HG03196 (cell line): ENCODE data around the gene HEATR5B.
A peak's percentile ranks its signal among the peaks of the same experiment; 100 is the strongest.
"Not testable (repeated sequence)": the region's sequence is repeated elsewhere in the genome, so short reads cannot be mapped to it uniquely, and the experiment has no call there.

Experiments used
- ATAC-seq: cut with Tn5 transposase; IDR thresholded peaks from one replicate; pipeline ENCODE4 v1.9.1; 2021; ENCODE audit not compliant: unreplicated experiment

The HEATR5B gene

DNA sequence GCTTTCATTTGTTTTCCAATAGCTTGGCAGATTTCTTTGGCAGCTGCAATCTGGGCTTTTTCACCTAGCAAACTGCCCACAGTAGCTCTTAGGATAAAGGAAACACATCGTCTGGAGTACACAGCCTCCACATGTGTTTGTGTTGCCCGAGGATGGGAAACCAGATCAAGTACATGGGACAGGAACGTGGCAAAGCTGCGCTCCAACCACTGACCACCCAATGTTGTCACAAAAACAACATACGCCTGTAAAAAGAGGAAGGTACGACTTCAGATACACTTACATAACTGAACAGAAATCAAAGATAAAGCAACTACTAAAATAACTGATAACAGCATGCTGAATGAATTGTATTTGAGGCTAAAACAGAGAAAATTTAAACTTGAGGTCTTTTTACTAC lies 15.5 kb downstream of the HEATR5B start:
- no peak for ATAC-seq

DNA sequence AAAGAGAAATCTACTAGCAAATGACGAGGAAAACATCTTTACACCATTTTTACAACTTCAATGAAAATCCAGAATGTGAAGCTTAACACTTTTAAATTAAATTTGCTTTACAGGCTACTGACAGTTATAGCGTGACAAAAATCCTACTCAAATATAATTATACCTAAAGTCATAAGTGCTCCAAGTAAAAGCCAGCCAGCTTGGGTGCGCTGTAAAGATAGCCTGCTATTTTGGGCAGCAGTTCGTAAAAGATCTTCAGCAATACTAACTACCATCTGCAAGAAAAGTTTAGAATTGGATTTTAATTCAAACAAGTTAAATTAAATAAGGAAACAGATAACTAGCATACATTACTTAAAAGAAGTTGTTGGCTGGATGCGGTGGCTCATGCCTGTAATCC lies 22.4 kb downstream of the HEATR5B start:
- no peak for ATAC-seq

DNA sequence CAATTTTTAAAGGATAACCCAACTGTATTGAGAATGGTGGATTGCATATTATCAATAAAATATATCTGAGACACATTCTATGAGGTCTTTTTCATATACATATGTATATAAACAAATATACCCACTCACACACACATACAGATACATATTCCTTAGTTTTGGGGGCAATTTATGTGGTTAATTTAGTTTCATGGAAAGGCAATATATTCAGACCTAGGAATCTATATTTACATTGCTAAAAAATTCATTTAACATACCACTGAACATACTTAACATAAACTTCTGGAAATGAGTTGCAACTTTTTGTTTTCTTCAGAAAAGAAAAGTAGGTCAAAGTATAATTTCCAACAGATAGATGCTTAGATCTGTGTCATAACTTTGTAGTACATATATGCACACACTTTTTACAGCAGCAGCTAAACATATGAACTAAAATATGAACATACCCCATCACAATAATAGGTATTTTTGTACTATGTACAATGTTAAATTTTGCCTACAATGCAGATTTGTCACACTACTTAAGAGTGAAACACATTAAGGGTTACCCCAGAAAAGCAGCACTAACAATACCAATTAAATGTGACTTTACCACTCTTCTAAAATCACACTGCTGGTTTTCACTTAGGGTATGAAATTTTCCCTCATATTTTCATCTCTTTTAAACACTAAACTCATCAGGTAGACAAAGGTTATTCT lies 23.0 kb downstream of the HEATR5B start:
- ATAC-seq, result no peak

DNA sequence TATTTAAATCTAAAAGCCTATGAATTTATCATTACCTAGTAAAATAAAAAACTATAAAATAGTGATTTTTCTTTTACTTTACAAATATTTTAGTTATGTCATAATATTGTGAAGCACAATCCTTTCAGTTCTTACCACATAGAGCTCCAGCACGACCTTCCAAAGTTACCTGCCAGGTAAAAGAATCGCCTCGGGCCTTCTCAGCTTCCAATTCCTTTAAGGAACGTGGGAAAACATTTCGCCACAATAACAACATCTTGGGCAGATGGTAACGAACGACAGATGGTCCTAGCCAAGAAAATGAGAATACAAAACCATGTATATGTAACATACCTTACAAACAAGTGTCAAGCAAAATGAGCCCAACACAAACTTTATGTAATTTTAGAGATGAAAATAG lies 23.7 kb downstream of the HEATR5B start:
- no peak for ATAC-seq

DNA sequence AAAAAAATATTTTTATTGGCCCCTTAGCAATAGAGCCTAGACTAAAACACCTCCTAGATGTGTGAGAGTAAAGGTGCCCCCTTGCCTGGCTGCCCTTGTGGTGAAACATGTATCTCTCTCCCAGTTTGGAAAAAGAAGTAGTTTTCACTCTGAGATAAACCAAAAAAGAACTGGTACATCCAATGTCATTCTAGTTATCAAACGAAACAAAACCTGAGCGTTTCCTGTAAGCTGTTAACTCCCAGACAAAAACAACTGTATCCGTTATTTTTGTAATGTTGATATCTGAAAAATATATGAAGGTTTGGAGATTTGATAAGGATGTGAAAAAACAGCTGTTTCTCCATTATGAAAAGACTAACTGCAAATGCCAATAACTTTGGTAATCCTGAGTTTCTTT lies 24.3 kb downstream of the HEATR5B start:
- ATAC-seq, result no peak

DNA sequence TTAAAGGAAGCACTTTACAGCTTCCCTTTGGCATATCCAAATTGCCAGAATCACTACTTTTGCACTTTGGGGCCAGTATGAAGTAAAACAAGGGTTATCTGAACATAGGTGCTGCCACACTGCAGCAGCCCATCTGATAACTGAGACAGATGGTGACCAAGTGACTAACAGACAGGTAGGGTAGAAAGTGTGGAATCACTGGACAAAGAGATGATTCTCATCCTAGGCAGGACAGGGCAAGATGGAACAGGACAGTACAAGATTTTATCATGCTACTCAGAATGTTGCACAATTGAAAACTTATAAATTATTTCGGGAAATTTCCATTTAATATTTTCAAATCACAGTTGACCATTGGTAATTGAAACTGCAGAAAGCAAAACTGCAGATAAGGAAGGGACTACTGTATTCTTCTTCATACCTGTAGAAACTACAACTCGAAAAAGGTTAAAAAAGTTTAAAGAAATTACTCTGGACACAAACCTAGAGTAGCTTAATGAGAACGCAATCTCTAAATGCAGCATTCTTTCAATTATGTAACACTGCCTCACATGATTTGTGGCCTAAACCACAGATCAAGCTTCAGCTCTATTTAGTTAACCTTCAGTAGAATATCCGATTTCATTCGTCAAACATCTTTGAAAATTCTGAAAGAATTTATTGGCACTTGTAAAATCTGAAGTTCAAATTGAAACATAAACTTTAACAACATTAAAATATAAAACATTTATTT lies 31.4 kb downstream of the HEATR5B start:
- no peak for ATAC-seq

DNA sequence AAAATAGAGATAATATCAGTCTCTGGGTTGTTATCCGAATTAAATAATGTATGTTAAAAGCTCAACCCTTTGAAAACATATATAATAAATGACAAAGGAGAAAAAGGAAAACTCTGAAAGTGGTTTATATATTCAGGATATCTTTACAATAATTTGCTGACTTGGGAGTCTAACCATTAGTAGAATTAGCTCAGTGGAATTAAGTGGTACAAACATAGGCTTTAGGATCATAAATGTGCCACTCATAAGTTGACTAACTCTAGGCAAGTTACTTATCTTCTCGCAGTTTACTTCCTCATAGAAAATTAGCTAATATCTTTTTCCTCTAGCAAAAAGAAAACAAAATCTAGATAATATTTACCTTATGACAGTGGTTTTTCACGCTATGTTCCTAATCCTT lies 44.6 kb downstream of the HEATR5B start:
- no peak for ATAC-seq

DNA sequence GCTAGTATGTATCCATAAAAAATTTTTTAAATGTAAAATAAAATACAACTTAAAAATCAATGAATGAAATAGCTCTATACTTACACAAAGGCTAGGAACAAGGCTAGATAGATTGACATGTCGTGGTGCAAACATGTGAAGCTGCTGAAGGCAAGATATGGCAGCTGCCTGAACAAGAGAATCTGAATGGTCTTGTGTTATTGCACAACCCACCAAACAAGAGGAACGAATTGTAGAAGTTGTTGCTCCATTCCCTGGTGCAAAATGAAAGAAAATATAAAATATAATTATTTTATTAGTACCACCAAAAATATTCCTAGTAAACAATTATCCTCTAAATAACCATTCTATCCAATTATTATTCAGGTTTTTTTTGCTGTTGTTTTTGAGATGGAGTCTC lies 46.4 kb downstream of the HEATR5B start:
- ATAC-seq, result no peak

DNA sequence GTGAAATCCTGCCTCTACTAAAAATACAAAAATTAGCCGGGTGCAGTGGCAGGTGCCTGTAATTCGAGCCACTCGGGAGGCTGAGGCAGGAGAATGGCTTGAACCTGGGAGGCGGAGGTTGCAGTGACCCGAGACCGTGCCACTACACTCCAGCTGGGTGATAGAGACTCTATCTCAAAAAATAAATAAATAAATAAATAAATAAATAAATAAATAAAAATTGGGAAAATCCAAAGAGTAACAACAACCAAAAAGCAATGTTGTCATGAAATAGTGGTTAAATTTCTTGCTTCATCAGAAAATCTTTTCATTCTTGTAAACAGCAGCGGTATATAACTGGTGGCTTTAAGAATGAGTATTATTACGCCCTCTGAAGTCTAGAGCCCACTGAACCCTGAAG lies 54.4 kb downstream of the HEATR5B start:
- ATAC-seq, result no peak

DNA sequence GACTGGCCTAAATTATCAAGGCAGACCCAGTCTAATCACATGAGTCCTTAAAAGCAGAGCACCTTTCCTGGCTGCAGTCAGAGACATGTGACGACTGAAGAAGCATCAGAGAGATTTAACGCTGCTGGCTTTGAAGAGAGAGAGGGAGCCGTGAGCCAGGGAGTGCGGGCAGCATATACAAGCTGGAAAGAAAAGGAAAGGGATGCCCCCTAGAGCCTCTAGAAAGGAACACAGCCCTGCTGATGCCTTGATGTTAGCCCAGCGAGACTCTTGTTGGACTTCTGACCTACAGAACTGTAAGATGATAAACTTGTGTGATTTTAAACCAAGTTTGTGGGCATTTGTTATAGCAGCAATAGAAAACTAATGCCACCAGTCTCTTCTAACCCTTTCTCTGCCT lies 58.1 kb downstream of the HEATR5B start:
- no peak for ATAC-seq

DNA sequence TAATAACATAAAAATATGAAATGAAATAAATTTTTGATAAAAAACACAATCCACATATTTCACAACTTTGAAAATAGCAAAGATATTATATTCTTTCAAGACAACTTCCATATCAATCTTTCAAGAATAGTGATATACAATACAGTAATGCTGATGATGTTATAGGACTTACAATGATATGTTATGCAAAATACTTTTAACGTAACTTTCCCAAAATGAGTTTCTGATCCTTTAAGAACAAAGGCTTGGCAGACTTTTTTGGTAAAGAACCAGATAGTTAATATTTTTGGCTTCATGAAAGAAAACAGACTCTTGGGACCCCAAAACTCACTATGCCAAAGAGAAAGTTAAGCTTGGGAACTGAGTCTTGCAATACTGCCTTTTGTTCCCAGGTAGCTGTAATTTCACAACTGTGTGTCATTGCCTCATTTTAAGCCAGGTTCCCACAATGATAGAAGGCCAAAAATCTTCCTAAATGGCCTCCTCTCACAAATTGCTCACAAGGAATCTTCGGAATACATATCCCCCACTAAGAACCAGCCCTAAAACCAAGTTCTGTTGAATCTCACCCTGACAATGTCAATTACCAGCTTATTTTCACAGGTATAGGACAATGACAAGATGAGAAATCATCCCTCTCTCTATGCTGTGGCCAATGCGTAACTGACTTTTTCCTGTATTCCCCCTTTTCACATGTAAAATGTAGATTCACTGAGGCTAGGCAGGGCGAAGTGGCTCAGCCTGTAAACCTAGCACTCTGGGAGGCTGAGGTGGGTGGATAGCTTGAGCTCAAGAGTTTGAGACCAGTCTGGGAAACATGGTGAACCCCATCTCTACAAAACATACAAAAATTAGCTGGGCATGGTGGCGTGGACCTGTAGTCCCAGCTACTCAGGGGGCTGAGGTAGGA lies 63.0 kb downstream of the HEATR5B start:
- ATAC-seq, result no peak

DNA sequence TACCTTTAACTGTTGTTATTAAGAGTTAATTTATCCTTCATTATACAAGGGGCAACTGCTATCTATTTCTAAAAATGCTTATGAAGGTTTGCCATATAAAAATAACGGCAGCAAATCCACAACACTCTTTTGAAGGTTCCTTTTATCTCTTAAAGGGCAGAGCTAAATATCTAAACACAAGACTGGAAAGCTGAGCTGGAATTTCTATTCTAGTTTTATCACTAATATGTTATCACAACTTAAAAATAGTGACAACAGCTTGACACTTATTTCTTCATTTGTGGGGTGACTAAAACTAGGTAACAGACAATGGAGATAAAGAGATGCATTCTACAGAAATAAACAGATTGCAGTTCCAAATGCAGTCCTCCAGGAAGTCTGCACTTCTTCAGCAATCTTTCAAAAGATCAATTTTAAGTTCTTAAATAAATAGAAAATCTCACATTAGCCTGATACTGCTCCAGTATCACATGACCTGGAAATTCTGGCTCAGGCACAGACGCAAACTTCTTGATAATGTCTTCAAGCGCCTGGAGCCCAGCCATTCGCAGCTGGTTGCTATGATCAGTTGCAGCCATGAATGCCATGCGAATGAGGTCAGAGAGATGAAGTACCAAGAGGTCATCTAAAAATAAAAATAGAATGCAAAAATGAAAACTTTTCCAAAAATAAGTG lies 63.8 kb downstream of the HEATR5B start:
- no peak for ATAC-seq

DNA sequence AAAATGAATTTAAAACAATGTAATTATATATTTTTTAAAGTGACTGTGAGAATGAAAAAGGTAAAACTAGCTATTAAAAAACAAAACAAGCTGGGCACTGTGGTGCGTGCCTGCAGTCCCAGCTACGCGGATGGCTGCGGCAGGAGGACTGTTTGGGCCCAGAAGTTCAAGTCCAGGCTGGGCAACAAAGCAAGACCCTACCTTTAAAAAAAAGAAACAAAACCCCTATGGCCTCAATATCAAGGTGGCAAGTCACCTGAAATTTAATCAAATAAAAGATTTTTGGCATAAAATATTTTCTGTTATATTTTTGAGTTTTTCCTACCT lies 70.9 kb downstream of the HEATR5B start:
- ATAC-seq, result no peak

DNA sequence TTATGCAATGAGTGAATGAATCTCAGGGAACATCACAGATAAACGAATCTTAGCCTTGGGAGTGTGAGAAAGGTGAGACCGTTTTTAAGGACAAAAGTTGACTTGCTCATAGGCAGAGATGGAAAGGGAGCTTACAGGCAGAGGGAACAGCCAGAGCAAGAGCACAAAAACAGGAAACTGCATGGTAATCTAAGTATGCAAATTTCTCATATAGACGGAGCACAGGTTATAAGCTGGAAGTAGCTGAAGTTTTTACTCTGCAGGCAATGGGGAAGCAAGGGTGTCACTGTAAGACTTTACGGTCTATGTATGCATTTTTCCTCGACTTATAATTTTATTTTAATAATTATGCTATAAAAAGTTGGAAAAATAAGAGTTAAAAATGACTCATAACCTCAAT lies 73.0 kb downstream of the HEATR5B start:
- no peak for ATAC-seq

DNA sequence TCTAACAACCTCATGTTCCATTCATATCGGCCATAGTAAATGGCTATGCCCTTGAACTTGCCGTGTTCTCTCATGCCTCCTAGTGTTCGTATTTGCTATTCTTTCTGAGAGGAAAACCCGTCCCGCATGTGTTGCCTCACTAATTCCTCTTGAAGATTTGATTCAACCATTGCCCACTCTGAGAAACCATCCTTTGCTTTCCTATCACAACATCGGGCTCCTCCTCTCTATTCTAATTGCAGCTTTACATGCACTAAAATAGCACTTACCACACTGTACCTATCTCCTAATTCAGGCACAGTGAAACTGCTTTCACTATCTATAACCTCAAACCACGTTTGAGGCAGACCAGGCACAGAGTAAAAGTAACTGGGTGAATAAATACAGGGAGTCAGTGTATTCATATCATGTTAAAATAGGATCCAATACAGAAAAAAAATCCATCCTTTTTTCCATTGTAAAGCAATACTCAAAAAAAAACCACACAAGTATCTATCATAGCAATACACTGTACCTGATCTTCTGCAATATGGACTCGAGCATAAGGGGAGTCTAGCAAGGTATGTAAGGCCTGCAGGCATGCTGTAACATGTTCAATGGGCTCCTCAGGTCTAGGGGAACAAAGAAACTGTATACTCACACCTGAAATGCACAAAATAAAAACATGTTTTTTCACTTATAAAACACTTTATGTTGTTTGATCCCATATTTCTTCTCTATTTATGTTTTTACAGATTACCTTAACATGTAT lies 78.9 kb downstream of the HEATR5B start:
- peak; percentile 99 for ATAC-seq

DNA sequence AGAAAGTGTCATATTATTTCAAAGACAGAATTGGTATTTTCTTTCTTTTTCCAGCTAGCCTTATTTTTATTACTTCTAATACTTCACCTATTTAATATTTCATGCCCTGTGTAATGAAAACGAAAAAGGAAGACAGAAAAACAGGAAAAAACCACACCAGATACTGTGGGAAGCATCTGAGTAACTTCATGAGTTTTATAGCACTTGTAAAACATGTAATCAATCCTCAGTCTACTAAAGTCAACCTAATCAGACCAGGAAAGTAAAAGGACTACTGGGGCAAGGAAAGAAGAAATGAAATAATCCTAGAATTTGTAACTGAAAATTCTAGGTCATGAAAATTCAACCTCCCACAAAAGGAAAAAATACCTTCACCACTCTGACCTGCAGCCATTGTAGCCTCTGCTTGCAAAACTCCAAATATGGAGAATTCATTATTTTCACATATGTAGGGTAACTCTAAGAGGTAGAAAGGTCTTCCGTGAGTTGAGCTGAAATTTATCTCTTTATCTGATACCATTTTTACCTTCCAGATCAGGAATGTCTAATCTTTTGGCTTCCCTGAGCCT lies 83.1 kb downstream of the HEATR5B start:
- no peak for ATAC-seq

DNA sequence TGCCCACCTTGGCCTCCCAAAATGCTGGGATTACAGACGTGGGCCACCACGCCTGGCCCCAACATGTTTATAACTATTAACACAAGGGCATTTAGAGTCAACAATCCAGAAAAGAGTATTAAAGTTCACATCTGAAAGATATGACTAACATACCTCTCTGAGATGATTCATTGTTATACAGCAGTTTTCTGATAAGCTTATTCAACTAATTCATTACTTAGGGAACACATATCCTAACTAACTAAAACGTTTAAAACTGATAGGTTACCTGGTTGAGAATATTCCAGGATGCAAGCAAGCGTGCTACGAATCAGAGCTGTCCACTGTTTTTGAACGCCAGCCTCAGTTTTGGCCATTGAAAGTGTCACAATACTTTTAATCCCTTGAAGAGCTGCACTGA lies 83.9 kb downstream of the HEATR5B start:
- ATAC-seq, result no peak

DNA sequence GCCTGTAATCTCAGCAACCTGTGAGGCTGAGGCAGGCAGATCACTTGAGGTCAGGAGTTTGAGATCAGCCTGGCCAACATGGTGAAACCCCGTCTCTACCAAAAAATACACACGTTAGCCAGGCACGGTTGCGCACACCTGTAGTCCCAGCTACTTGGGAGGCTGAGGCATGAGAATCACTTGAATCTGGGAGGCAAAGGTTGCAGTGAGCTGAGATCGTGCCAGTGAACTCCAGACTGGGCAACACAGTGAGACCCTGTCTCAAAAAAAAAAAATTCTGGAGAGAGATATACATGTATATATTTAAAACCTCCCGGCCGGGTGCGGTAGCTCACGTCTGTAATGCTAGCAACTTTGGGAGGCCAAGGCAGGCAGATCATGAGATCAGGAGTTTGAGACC lies 84.8 kb downstream of the HEATR5B start:
- not testable (repeated sequence) for ATAC-seq

DNA sequence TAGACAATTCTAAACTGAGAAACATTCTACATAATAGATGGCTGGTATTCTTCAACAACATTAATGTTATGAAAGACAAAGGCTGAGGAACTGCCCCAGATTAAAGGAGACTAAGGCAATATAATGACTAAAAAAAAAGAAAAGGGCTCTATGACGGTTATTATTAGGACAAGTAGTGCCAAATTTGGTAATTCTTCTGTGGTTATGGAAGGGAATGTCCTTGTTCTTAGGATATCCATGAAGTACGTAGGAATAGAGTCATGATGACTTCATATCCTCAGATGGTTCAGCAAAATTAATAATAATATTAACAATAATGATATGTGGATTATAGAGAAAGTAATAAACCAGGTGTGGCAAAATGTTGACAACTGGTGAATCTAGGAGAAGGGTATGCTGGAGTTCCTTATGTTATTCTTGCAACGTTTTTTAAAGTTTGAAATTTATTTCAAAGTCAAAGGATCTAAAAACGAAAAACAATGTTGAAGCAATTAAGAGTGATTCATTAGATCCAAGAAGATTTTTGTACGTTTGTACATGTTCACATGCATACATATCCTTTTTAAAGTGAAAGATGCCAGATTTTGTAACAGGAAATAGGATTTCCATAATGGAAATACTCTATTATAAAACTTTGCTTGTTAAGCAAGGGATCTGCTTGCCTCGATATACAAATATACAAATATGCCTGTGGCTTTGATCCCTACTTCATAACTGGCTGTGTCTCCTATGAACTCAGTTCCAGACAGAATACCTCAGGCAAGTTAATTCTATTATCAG lies 90.1 kb downstream of the HEATR5B start:
- no peak for ATAC-seq

DNA sequence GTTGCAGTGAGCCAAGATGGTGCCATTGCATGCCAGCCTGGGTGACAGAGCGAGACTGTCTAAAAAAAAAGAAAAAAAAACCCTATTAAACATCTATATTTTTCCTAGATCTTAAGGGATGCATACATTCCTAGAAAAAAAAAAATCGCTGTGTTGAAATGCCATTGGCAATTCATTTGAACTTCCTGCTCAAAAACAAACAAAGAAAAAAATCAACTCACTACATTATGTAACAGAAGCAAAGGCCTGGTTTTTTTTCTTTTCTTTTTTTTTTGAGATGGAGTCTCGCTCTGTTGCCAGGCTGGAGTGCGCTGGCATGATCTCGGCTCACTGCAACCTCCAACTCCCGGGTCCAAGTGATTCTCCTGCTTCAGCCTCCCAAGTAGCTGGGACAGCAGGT lies 96.2 kb downstream of the HEATR5B start:
- ATAC-seq, result no peak
